Keratinocyte (primary cell): ENCODE results near the gene JPH2. TPM values are rescaled to one million over a fixed set of nuclear protein-coding genes. Genes with fewer than 3 reads are reported as not detected.
A peak's percentile ranks its signal among the peaks of the same experiment; 100 is the strongest.

Experiments
- DNase-seq: peaks from one replicate; pipeline ENCODE4 v3.0.0-alpha.2; 2011; ENCODE audit warnings: low read depth, missing footprints, low spot score
- FAIRE-seq: peaks from 2 replicates; lab custom pipeline; 2011; peaks lifted over from hg19 to GRCh38; lab: Jason Lieb, UNC
- H2AFZ ChIP-seq: 2 replicates; pipeline ENCODE4 v1.6.0; 2012; ENCODE audit warnings: low read length, control low read depth, inconsistent platforms; ENCODE audit not compliant: control insufficient read depth
- H3K27ac ChIP-seq: 2 replicates; pipeline ENCODE4 v1.5.1; 2011; ENCODE audit warnings: low read length; ENCODE audit not compliant: control insufficient read depth, insufficient read depth
- H3K27me3 ChIP-seq: 3 replicates; pipeline ENCODE4 v1.6.0; 2011; ENCODE audit warnings: low read length; ENCODE audit not compliant: control insufficient read depth, insufficient read depth; ENCODE audit errors: extremely low read depth
- H3K36me3 ChIP-seq, 2 experiments: 2 replicates in 1 of 2; 3 replicates in 1 of 2; pipeline ENCODE4 v1.5.1; 2011; ENCODE audit warnings: low read length in 2 of 2, mild to moderate bottlenecking in 1 of 2; ENCODE audit not compliant: control insufficient read depth in 2 of 2, insufficient read depth in 2 of 2; ENCODE audit errors: extremely low read depth in 1 of 2
- H3K4me1 ChIP-seq: 3 replicates; pipeline ENCODE4 v1.5.1; 2011; ENCODE audit warnings: low read length; ENCODE audit not compliant: control insufficient read depth, insufficient read depth; ENCODE audit errors: extremely low read depth
- H3K4me2 ChIP-seq: 3 replicates; pipeline ENCODE4 v1.6.0; 2011; ENCODE audit warnings: low read depth, low read length; ENCODE audit not compliant: control insufficient read depth, insufficient read depth; ENCODE audit errors: extremely low read depth
- H3K4me3 ChIP-seq, 3 experiments: fragments of 200-600 bp in 1 of 3; sonication (generic) in 1 of 3; 2 replicates in 2 of 3; 3 replicates in 1 of 3; pipeline ENCODE4 v1.5.1; 2011 to 2016; ENCODE audit warnings: low read length in 3 of 3, mild to moderate bottlenecking in 3 of 3, control low read depth in 2 of 3, inconsistent platforms in 1 of 3, low read depth in 1 of 3, mixed read lengths in 1 of 3, mixed run types in 1 of 3, moderate library complexity in 1 of 3; ENCODE audit not compliant: control insufficient read depth in 2 of 3, insufficient read depth in 2 of 3; ENCODE audit errors: extremely low read depth in 1 of 3
- H3K79me2 ChIP-seq: 2 replicates; pipeline ENCODE4 v1.6.0; 2012; ENCODE audit warnings: low read length; ENCODE audit not compliant: control insufficient read depth, insufficient read depth
- H3K9ac ChIP-seq: 3 replicates; pipeline ENCODE4 v1.6.0; 2011; ENCODE audit warnings: low read length; ENCODE audit not compliant: control insufficient read depth, insufficient read depth; ENCODE audit errors: extremely low read depth
- H3K9me1 ChIP-seq: 3 replicates; pipeline ENCODE4 v1.6.0; 2011; ENCODE audit warnings: low read length; ENCODE audit not compliant: control insufficient read depth, insufficient read depth; ENCODE audit errors: extremely low read depth
- H3K9me3 ChIP-seq: 2 replicates; pipeline ENCODE4 v1.5.1; 2012; ENCODE audit warnings: low read depth, low read length; ENCODE audit not compliant: control insufficient read depth
- H4K20me1 ChIP-seq: 3 replicates; pipeline ENCODE4 v1.6.0; 2011; ENCODE audit warnings: low read length; ENCODE audit not compliant: control insufficient read depth, insufficient read depth; ENCODE audit errors: extremely low read depth
- EZH2 ChIP-seq: IDR thresholded peaks from one replicate; pipeline ENCODE4 v1.6.1; 2012; ENCODE audit warnings: inconsistent platforms, mild to moderate bottlenecking, low read length, moderate library complexity
- dilution Hi-C: fragments of 300-500 bp; cut with MboI; formaldehyde crosslinking; loops from one replicate; pipeline ENCODE4 v1.7.0; 2020; ENCODE audit warnings: low sequenced_read_pairs; ENCODE audit not compliant: extremely low pct_ligation_motif_present
- polyA plus RNA-seq, 5 experiments: library from polyadenylated mRNA; depleted of rRNA in 3 of 5; stranded (reverse) in 3 of 5; stranded (forward) in 1 of 5; unstranded in 1 of 5; fragments of >200 nt; gene quantifications; 1 replicate in 1 of 5; 2 replicates in 3 of 5; 3 replicates in 1 of 5; pipeline versions ENCODE4 v1.2.1 to v1.2.3, GENCODE V29; 2011 to 2012; ENCODE audit warnings: missing spikeins in 2 of 5, low read depth in 1 of 5, low replicate concordance in 1 of 5
- TF ChIP-seq, protein P1 (sequence below), 3 experiments: IDR thresholded peaks in 1 of 3; conservative IDR thresholded peaks in 1 of 3; optimal IDR thresholded peaks in 1 of 3; 2 replicates in 2 of 3; 3 replicates in 1 of 3; pipeline versions ENCODE3 to v1.5.1; 2011; ENCODE audit warnings: low read length in 3 of 3, mild to moderate bottlenecking in 3 of 3, moderate library complexity in 2 of 3, control low read depth in 1 of 3, inconsistent platforms in 1 of 3; ENCODE audit not compliant: insufficient read depth in 2 of 3; ENCODE audit errors: extremely low read depth in 1 of 3

JPH2 gene
- polyA plus RNA-seq, 1 donor (not counting 4 experiments of a cell fraction or from before 2014, with no cell fraction given): 2.5 TPM

DNA sequence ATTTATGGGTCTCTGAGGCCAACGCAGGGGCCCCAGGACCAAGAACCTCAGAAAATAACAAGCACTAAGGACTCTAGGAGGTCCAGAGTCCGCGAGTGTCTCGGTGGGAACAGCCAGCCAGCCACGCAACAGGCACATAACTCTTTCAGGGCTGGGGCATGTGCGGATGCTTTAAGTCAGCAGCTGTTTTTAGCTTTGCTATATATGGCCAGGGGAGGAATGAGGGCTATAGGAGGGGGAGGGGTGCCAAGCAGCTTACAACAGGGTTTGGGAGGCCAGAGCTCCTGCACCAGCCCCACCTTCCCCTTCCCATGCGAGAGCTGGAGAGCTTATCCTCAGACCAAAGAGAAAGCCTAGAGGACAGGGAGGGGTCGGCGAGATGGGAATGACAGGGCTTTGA lies 6.2 kb downstream of the JPH2 start:
- no peak for DNase-seq
- no peak overlapping the region for H3K27ac ChIP-seq
- H3K9me1 ChIP-seq: no peaks in the 10 kb centered on the region
- no peaks in the 10 kb centered on the region for H3K9me3 ChIP-seq
- H3K4me3 ChIP-seq: peak overlapping the region in 1 of 3 experiments; percentile 25
- H3K9ac ChIP-seq: peak overlapping the region; percentile 0
- H3K4me1 ChIP-seq: peaks cover 57% of the 10 kb centered on the region
- TF ChIP-seq EZH2: no peak
- TF ChIP-seq, protein P1, sequence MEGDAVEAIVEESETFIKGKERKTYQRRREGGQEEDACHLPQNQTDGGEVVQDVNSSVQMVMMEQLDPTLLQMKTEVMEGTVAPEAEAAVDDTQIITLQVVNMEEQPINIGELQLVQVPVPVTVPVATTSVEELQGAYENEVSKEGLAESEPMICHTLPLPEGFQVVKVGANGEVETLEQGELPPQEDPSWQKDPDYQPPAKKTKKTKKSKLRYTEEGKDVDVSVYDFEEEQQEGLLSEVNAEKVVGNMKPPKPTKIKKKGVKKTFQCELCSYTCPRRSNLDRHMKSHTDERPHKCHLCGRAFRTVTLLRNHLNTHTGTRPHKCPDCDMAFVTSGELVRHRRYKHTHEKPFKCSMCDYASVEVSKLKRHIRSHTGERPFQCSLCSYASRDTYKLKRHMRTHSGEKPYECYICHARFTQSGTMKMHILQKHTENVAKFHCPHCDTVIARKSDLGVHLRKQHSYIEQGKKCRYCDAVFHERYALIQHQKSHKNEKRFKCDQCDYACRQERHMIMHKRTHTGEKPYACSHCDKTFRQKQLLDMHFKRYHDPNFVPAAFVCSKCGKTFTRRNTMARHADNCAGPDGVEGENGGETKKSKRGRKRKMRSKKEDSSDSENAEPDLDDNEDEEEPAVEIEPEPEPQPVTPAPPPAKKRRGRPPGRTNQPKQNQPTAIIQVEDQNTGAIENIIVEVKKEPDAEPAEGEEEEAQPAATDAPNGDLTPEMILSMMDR (optimal IDR thresholded peaks at IDR 0.05 in 1 of 3, IDR thresholded peaks at IDR 0.05 in 1 of 3, conservative IDR thresholded peaks at IDR 0.05 in 1 of 3; ENCODE audit: extremely low read depth in 1 of 3, insufficient read depth in 2 of 3, low read length in 3 of 3): no peak
- H2AFZ ChIP-seq: peak overlapping the region; percentile 36
- no peak for FAIRE-seq
- peaks cover 10% of the 10 kb centered on the region for H3K79me2 ChIP-seq
- dilution Hi-C loops: no loop called here
- no peaks in the 10 kb centered on the region for H3K36me3 ChIP-seq
- H4K20me1 ChIP-seq: no peaks in the 10 kb centered on the region
- H3K27me3 ChIP-seq: no peaks in the 10 kb centered on the region
- H3K4me2 ChIP-seq: peak overlapping the region; percentile 66

DNA sequence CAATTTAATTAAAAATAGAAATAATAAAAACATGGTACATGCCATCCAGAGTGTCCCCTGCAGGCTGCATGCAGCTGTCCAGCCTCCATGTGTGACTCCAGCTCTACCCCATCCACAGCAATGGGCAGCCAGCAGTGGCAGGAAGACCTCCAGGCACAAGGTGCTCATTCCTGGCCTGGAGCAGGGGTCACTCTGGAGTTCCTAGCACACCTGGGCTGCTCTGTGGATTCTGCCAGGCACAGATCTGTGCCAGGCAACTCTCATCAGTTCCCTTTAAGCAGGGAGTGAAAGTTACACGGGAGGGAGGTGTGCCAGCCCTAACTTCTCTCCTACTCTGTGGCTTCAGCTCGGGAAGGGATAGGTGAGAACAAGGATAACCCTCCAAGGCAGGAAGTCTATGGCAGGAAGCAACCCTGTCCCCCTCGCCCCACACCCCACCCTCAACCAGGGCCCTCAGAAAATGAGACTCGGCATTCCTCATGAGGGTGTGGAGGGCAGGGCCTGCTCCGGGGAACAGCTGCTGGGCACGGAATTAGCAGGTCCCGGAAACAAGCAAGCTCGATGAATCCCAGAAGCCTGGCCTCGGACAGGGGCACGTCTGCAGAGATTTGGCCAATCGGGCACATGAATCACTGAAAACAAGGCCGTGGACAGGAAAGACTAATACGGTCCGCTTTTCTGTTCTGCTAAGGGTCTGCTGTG lies 10.0 kb downstream of the JPH2 start:
- peaks cover 41% of the 10 kb centered on the region for H3K4me1 ChIP-seq
- H3K4me3 ChIP-seq: peak overlapping the region in 2 of 3 experiments; percentile 7 to 44
- H2AFZ ChIP-seq: peak overlapping the region; percentile 72
- dilution Hi-C loops: no loop called here
- H4K20me1 ChIP-seq: no peaks in the 10 kb centered on the region
- H3K9me1 ChIP-seq: no peaks in the 10 kb centered on the region
- FAIRE-seq: peak; percentile 59
- TF ChIP-seq, protein P1 (optimal IDR thresholded peaks at IDR 0.05 in 1 of 3, IDR thresholded peaks at IDR 0.05 in 1 of 3, conservative IDR thresholded peaks at IDR 0.05 in 1 of 3; ENCODE audit: extremely low read depth in 1 of 3, insufficient read depth in 2 of 3, low read length in 3 of 3): no peak
- TF ChIP-seq EZH2: no peak
- no peaks in the 10 kb centered on the region for H3K79me2 ChIP-seq
- H3K9ac ChIP-seq: peak overlapping the region; percentile 63
- no peaks in the 10 kb centered on the region for H3K27me3 ChIP-seq
- H3K27ac ChIP-seq: peak overlapping the region; percentile 85
- H3K36me3 ChIP-seq: no peaks in the 10 kb centered on the region
- no peaks in the 10 kb centered on the region for H3K9me3 ChIP-seq
- DNase-seq: no peak
- H3K4me2 ChIP-seq: peak overlapping the region; percentile 78
